Rectal smooth muscle tissue (tissue), 1 donor: ENCODE data around the gene TARM1.
"Not testable (repeated sequence)": the region's sequence is repeated elsewhere in the genome, so short reads cannot be mapped to it uniquely, and the experiment has no call there.

Source experiments
- H3K27ac ChIP-seq: one replicate; pipeline ENCODE4 v1.7.0; 2013; ENCODE audit warnings: low read depth, low read length, inconsistent platforms
- H3K27me3 ChIP-seq: one replicate; pipeline ENCODE4 v1.7.0; 2013; ENCODE audit warnings: low read length; ENCODE audit not compliant: control insufficient read depth, insufficient read depth
- H3K36me3 ChIP-seq: one replicate; pipeline ENCODE4 v1.7.0; 2013; ENCODE audit warnings: low read length; ENCODE audit not compliant: control insufficient read depth, insufficient read depth
- H3K4me1 ChIP-seq: one replicate; pipeline ENCODE4 v1.7.0; 2013; ENCODE audit warnings: low read length; ENCODE audit not compliant: control insufficient read depth, insufficient read depth
- H3K4me3 ChIP-seq: one replicate; pipeline ENCODE4 v1.7.0; 2013; ENCODE audit warnings: low read length
- H3K9ac ChIP-seq: one replicate; pipeline ENCODE4 v1.7.0; 2013; ENCODE audit warnings: low read length

The TARM1 gene

DNA sequence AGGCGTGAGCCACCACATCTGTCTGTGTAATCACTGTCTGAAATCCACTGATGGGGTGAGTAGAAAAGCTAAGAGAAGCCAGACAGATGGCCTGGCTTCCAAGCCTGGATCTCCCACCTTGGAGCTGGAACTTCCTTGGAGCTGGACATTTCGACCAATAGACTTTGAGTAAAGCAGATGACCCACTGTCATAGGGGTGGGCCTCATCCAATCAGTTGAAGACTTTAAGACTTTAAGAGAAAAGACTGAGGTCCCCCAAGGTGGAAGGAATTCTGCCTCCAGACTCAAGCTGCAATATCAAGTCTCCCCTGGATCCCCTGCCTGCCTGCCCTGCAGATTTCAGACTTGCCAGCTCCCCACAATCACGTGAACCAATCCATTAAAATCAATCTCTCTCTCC, 38.2 kb downstream of the TARM1 start:
- H3K27me3 ChIP-seq: peaks cover 2% of the 10 kb centered on the region
- no peaks in the 10 kb centered on the region for H3K4me1 ChIP-seq
- no peaks in the 10 kb centered on the region for H3K36me3 ChIP-seq
- H3K9ac ChIP-seq: no peak overlapping the region
- no peak overlapping the region for H3K27ac ChIP-seq
- H3K4me3 ChIP-seq: no peak overlapping the region

GRCh38 chr19:54041969-54042606, 39.1 kb downstream of the TARM1 start:
- H3K36me3 ChIP-seq: no peaks in the 10 kb centered on the region
- no peak overlapping the region for H3K27ac ChIP-seq
- no peak overlapping the region for H3K9ac ChIP-seq
- H3K4me3 ChIP-seq: no peak overlapping the region
- peaks cover 2% of the 10 kb centered on the region for H3K27me3 ChIP-seq
- H3K4me1 ChIP-seq: no peaks in the 10 kb centered on the region

GRCh38 chr19:54040003-54040402, 41.2 kb downstream of the TARM1 start:
- Histone ChIP-seq H3K27ac (no peak overlapping the region), H3K9ac (no peak overlapping the region), H3K4me1 (no peaks in the 10 kb centered on the region), H3K27me3 (peaks cover 2% of the 10 kb centered on the region), H3K4me3 (no peak overlapping the region), H3K36me3 (no peaks in the 10 kb centered on the region)

DNA sequence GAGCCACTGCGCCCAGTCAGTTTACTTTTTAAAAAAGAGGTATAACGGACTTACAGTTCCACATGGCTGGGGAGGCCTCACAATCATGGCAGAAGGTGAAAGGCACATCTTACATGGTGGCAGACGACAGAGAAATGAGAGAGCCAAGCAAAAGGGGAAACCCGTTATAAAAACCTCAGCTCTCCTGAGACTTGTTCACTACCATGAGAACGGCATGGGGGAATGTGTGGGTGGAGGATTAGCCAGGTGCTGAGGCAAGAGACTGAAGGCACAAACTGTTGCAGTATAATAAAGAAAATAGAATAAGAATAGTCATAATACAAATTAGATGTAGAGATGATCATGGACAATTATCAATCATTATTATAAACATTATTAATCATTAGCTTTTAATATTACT, 44.6 kb downstream of the TARM1 start:
- H3K36me3 ChIP-seq, H3K27ac ChIP-seq, H3K9ac ChIP-seq, H3K4me1 ChIP-seq, H3K27me3 ChIP-seq, H3K4me3 ChIP-seq: not testable (repeated sequence)

DNA sequence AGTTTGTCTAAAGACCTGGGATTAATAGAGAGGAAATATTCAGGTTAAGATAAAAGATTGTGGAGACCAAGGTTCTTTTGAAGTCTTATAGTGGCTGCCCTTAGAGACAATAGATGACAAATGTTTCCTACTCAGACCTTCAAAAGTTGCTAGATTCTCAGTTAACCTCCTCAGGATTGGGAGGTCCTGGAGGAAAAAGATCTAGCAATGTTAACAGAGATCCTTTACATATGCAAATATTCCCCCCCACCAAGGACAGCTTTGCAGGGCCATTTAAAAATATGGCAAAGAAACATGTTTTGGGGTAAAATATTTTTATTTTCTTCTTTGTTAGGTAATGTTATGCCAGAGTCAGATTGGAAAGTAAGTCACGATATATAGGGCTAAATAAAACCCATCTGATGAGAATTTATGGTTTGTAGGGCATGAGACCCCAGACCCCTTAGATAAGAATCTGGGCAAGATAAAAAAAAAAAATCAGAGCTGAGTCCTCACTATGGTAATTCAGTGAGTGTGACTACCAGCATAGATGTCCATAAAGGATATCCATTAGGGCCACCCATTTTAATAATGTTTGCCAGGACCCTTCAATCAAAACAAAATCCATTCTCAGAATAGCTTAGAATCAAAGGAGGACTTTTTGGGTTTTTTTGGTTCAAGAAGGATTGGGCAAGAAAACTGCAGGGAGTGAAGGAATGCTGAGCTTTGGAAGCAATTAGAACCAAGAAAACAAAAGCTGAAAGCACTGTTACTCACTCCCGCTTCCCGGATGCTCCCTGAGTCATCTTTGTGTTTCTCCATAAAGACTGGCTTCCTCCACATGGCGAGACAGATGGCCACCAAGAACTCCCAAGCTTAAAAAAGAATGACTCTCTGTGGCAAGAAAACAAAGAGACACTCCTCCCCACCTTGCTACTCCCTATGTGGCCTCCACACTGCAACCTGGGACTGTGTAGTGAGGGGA, 45.7 kb downstream of the TARM1 start:
- Histone ChIP-seq H3K4me1 (no peaks in the 10 kb centered on the region), H3K27me3 (peaks cover 2% of the 10 kb centered on the region), H3K36me3 (no peaks in the 10 kb centered on the region), H3K9ac (no peak overlapping the region), H3K4me3 (no peak overlapping the region), H3K27ac (no peak overlapping the region)

DNA sequence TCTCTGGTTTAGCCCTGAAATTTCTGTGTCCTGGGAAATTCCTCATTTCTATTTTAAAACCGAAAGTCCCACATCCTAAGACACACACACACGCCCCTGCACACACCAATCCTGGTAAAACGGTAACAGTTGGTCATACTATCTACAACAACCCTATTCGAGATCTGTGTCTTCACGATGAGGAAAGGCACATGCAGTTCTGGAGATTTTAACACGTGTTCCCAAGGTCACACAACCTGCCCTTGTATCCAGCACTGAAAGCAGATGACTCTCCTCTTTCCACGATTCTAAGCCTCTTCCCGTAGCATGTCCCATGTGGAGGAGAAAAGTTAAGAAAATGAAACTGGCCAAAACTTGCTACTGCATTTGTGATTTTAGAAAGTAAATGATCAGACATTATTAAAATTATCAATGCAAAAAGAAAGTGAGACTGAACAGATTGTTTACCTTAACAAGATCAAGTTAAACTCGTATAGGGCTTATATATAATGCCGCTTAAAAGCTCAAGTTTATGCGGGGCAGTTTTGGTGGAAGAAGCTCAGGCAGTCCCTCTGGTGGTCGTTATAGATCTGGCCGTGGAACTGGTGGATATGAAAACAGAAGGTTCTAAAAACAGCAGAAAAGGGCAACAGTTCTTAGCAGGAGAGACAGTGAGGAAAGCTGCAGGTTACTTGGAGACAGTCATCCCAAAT, 50.1 kb downstream of the TARM1 start:
- H3K4me3 ChIP-seq: no peak overlapping the region
- H3K36me3 ChIP-seq: no peaks in the 10 kb centered on the region
- no peaks in the 10 kb centered on the region for H3K4me1 ChIP-seq
- H3K9ac ChIP-seq: no peak overlapping the region
- no peaks in the 10 kb centered on the region for H3K27me3 ChIP-seq
- H3K27ac ChIP-seq: no peak overlapping the region

DNA sequence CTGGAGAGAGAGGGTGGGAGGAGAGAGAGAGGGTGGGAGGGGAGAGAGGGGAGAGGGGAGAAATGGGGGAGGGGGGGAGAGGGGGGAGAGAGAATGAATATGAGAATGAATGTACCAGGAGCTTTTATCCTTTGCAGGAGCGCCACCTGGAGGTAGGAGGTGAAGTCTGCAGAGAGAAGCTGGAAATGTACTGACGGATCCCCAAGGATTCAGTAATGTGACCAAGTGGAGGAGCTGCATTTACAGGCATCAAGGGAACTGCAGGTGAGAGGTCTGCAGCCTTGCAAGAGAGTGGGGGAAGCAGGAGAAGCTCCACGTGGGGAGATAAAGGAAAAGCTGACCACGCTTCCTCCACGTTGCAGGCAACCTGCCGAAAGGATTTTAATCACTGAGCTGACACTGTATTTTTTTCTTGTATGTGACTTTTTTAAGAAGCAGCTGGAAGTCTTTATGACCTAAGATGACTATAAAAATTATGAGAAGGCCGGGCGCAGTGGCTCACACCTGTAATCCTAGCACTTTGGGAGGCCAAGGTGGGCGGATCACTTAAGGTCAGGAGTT, 51.2 kb downstream of the TARM1 start:
- H3K4me1 ChIP-seq: no peaks in the 10 kb centered on the region
- H3K36me3 ChIP-seq: no peaks in the 10 kb centered on the region
- no peak overlapping the region for H3K9ac ChIP-seq
- no peaks in the 10 kb centered on the region for H3K27me3 ChIP-seq
- H3K27ac ChIP-seq: no peak overlapping the region
- H3K4me3 ChIP-seq: no peak overlapping the region

DNA sequence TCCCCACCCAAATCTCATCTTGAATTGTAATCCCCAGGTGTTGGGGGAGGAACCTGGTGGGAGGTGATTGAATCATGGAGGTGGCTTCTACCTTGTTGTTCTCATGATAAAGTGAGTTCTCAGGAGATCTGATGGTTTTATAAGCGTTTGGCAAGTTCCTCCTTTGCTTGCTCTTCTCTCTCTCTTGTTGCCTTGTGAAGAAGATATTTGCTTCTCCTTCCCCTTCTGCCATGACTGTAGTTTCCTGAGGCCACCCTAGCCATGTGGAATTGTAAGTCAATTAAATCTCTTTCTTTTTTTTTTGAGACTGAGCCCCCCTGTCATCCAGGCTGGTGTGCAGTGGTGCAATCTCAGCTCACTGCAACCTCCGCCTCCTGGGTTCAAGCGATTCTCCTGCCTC, 51.9 kb downstream of the TARM1 start:
- no peaks in the 10 kb centered on the region for H3K36me3 ChIP-seq
- no peak overlapping the region for H3K27ac ChIP-seq
- H3K4me3 ChIP-seq: no peak overlapping the region
- H3K9ac ChIP-seq: no peak overlapping the region
- no peaks in the 10 kb centered on the region for H3K4me1 ChIP-seq
- peaks cover 3% of the 10 kb centered on the region for H3K27me3 ChIP-seq

DNA sequence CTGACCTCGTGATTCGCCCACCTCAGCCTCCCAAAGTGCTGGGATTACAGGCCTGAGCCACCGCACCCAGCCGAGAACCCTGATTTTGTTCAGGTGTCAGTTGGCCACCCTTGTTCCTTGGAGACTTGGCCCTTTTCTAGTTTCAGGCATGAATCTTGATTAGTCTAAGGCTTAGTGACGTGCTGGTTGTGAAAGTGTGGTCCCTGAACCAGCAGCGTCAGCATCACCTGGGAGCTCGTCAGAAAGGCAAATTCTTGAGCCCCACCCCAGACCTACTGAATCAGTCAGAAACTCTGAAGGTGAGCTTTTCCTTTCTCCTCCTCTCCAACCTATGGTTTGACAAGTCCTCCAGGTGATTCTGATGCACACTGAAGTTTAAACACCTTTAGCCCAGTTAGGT, 54.5 kb downstream of the TARM1 start:
- Histone ChIP-seq H3K36me3 (no peaks in the 10 kb centered on the region), H3K4me3 (no peak overlapping the region), H3K27me3 (peaks cover 3% of the 10 kb centered on the region), H3K4me1 (no peaks in the 10 kb centered on the region), H3K9ac (no peak overlapping the region), H3K27ac (no peak overlapping the region)

DNA sequence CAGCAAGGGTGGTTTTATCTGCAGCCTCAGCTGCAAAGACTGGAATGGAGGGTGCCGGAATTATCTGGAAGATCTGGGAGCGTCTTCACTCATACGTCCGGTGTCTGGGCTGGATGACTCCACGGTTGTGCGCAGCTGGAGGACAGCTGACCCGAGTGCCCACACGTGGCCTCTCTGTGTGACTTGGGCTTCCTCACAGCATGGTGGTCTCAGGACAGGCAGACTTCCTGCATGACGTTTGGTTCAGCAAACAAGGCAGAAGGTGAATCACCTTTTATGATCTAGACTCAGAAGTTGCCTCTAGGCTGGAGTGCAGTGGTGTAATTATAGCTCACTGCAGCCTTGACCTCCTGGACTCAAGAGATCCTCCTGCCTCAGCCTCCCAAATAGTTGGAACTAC, 56.5 kb downstream of the TARM1 start:
- no peak overlapping the region for H3K4me3 ChIP-seq
- H3K9ac ChIP-seq: no peak overlapping the region
- no peaks in the 10 kb centered on the region for H3K4me1 ChIP-seq
- H3K27me3 ChIP-seq: peaks cover 3% of the 10 kb centered on the region
- H3K27ac ChIP-seq: no peak overlapping the region
- H3K36me3 ChIP-seq: no peaks in the 10 kb centered on the region

DNA sequence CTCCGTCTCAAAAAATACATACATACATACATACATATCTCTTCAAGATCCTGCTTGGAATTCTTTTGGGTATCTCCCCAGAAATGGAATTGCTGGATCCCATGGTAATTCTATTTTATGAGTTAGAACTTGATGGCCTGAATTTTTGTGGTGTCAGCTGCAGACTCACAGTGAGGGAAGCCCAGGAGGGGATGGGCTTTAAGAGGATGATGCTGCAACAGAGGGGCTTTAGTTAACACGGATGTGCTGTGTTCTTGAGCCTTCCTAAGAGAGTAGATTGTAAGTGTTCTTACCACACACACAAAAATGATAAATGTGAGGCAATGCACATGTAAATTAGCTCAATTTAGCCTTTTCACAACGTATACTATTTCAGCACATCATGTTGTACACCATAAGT, 58.0 kb downstream of the TARM1 start:
- H3K4me1 ChIP-seq: no peaks in the 10 kb centered on the region
- no peak overlapping the region for H3K9ac ChIP-seq
- peaks cover 3% of the 10 kb centered on the region for H3K27me3 ChIP-seq
- no peak overlapping the region for H3K4me3 ChIP-seq
- H3K36me3 ChIP-seq: no peaks in the 10 kb centered on the region
- H3K27ac ChIP-seq: no peak overlapping the region

DNA sequence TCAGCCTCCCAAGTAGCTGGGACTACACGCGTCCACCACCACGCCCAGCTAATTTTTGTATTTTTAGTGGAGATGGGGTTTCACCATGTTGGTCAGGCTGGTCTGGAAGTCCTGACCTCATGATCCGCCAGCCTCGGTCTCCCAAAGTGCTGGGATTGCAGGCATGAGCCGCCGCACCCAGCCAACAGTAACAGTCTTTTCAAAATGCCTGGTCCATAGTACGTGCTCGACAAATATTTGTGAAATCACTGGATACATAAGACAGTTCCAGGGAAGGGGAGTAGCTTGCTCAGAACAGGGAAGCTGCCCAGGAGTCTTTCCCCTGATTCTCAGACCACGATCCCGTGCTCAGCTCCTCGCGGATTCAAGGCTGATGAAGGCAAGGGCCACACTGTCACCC, 59.2 kb downstream of the TARM1 start:
- Histone ChIP-seq H3K4me1 (no peaks in the 10 kb centered on the region), H3K36me3 (no peaks in the 10 kb centered on the region), H3K27me3 (peaks cover 3% of the 10 kb centered on the region), H3K4me3 (no peak overlapping the region), H3K27ac (no peak overlapping the region), H3K9ac (no peak overlapping the region)
